Calu3 (cell line): ENCODE results near the gene EEF1AKMT1. TPM values are rescaled to one million over a fixed set of nuclear protein-coding genes. Genes with fewer than 3 reads are reported as not detected.

Experiments
- BruUV-seq: library from RNA; stranded (reverse); fragments of 400-500 nt; replicated peaks from 2 replicates; lab custom pipeline; 2021; lab: Mats Ljungman, UMichigan
- CTCF ChIA-PET: fragments of 300-600 bp; sonication (Branson Sonifier 250); formaldehyde crosslinking; loops from one replicate; lab custom pipeline; 2022; ENCODE audit warnings: antibody characterized with exemption; lab: Charles Lee
- DNase-seq: peaks from one replicate; pipeline ENCODE4 v3.0.0; 2022
- H3K27ac Mint-ChIP-seq: one replicate; pipeline ENCODE4 v1.8.0; 2022; ENCODE audit warnings: mixed read lengths; ENCODE audit not compliant: unreplicated experiment
- H3K27me3 Mint-ChIP-seq: one replicate; pipeline ENCODE4 v1.8.0; 2022; ENCODE audit warnings: mixed read lengths; ENCODE audit not compliant: unreplicated experiment
- H3K36me3 Mint-ChIP-seq: one replicate; pipeline ENCODE4 v1.8.0; 2022; ENCODE audit warnings: mild to moderate bottlenecking, moderate library complexity, mixed read lengths; ENCODE audit not compliant: insufficient read depth, unreplicated experiment
- H3K4me1 Mint-ChIP-seq: one replicate; pipeline ENCODE4 v1.8.0; 2022; ENCODE audit warnings: mild to moderate bottlenecking, low read depth, mixed read lengths; ENCODE audit not compliant: unreplicated experiment
- H3K4me3 Mint-ChIP-seq: one replicate; pipeline ENCODE4 v1.8.0; 2022; ENCODE audit warnings: mild to moderate bottlenecking, low read depth, moderate library complexity, mixed read lengths; ENCODE audit not compliant: unreplicated experiment
- H3K9me3 Mint-ChIP-seq: one replicate; pipeline ENCODE4 v1.8.0; 2022; ENCODE audit warnings: low read depth, mixed read lengths; ENCODE audit not compliant: unreplicated experiment
- CTCF ChIP-seq: fragments of 200-600 bp; IDR thresholded peaks from one replicate; pipeline ENCODE4 v1.8.0; 2022; ENCODE audit warnings: antibody characterized with exemption; ENCODE audit not compliant: unreplicated experiment
- intact Hi-C: fragments of 100-400 bp; cut with micrococcal nuclease; formaldehyde crosslinking; loops from one replicate; pipeline ENCODE4 v1.10.0; 2022; ENCODE audit not compliant: unreplicated experiment
- total RNA-seq: library from RNA; stranded (reverse); gene quantifications from 2 replicates; pipeline ENCODE4 v1.2.3, GENCODE V29; 2022

EEF1AKMT1 gene
- total RNA-seq, 1 experiment from 2014 or later = 6.0 TPM

DNA sequence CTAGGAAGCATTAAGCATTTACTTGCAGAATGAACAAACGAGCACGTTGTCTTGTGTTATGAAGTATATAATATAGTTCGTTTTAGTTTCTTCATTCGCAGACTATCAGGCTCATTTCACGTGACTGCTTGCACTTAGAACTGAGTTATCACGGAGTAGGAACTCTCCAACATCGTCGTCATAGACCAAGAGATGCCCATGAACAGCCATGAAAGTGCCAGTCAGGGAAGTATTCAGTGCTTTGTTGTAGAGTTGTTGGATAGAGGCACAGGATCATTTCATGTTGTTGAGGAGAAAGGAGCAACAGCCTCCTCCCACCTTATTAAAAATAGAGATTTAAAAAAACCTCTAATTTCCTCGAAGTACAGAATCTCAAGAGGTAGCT is 71.2 kb downstream of the EEF1AKMT1 start:
- H3K27me3 Mint-ChIP-seq = no peaks in the 10 kb centered on the region
- no peak for DNase-seq
- H3K9me3 Mint-ChIP-seq = no peaks in the 10 kb centered on the region
- H3K4me3 Mint-ChIP-seq = peak overlapping the region; percentile 91
- intact Hi-C loops = no loop called here
- H3K4me1 Mint-ChIP-seq = peaks cover 8% of the 10 kb centered on the region
- no TSS peak for BruUV-seq
- CTCF ChIA-PET = no interaction called here
- peaks cover 14% of the 10 kb centered on the region for H3K36me3 Mint-ChIP-seq
- TF ChIP-seq CTCF = no peak
- H3K27ac Mint-ChIP-seq = no peak overlapping the region

- BruUV-seq = no TSS peak
- H3K4me3 Mint-ChIP-seq = no peak overlapping the region
- H3K27me3 Mint-ChIP-seq = no peaks in the 10 kb centered on the region
- no peak overlapping the region for H3K27ac Mint-ChIP-seq
- CTCF ChIA-PET = no interaction called here
- no peak for DNase-seq
- intact Hi-C loops = no loop called here
- H3K36me3 Mint-ChIP-seq = peaks cover 14% of the 10 kb centered on the region
- H3K4me1 Mint-ChIP-seq = peaks cover 8% of the 10 kb centered on the region
- no peak for TF ChIP-seq CTCF
- no peaks in the 10 kb centered on the region for H3K9me3 Mint-ChIP-seq
These were observed 72.3 kb downstream of the EEF1AKMT1 start for GRCh38 chr13:20701461-20701860.

GRCh38 chr13:20700288-20700687 is 73.5 kb downstream of the EEF1AKMT1 start:
- DNase-seq = no peak
- intact Hi-C loops = no loop called here
- Mint-ChIP-seq H3K9me3 (no peaks in the 10 kb centered on the region), H3K4me1 (peaks cover 8% of the 10 kb centered on the region), H3K27me3 (no peaks in the 10 kb centered on the region), H3K4me3 (no peak overlapping the region), H3K27ac (no peak overlapping the region), H3K36me3 (peaks cover 14% of the 10 kb centered on the region)
- no peak for TF ChIP-seq CTCF
- no TSS peak for BruUV-seq
- CTCF ChIA-PET = no interaction called here

DNA sequence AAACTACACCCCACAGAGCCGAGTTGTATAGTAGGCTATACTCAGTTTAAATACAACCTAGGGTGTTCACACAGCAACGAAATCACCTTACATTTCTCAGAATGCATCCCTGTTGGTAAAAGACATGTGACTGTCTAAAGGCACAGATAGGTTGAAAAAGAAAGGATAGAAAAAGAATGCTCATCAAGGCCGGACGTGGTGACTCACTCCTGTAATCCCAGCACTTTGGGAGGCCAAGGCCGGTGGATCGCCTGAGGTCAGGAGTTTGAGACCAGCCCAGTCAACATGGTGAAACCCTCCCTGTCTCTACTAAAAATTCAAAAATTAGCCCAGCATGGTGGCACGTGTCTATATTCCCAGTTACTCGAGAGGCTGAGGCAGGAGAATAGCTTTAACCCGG is 74.0 kb downstream of the EEF1AKMT1 start:
- H3K4me3 Mint-ChIP-seq = no peak overlapping the region
- intact Hi-C loops = no loop called here
- no peak for DNase-seq
- no TSS peak for BruUV-seq
- H3K36me3 Mint-ChIP-seq = peaks cover 14% of the 10 kb centered on the region
- no peaks in the 10 kb centered on the region for H3K27me3 Mint-ChIP-seq
- H3K9me3 Mint-ChIP-seq = no peaks in the 10 kb centered on the region
- no peak overlapping the region for H3K27ac Mint-ChIP-seq
- CTCF ChIA-PET = no interaction called here
- TF ChIP-seq CTCF = no peak
- peaks cover 8% of the 10 kb centered on the region for H3K4me1 Mint-ChIP-seq
